Myocyte (in vitro differentiated cells): ENCODE data around the gene KRT35. TPM values are rescaled to one million over a fixed set of nuclear protein-coding genes. Genes with fewer than 3 reads are reported as not detected.

Experiments used
- DNase-seq: peaks from one replicate; pipeline ENCODE4 v3.0.0-alpha.2; 2012; ENCODE audit warnings: low read depth
- total RNA-seq: library from RNA; depleted of rRNA; stranded (reverse); fragments of >200 nt; gene quantifications from 2 replicates; pipeline ENCODE4 v1.2.3, GENCODE V29; 2014

The KRT35 gene
- total RNA-seq, 1 donor from 2014 or later, result not detected

- DNase-seq, result no peak
These were observed 9.3 kb upstream of the KRT35 start for GRCh38 chr17:41490000-41490990.

GRCh38 chr17:41489531-41489930 is 8.6 kb upstream of the KRT35 start, which contains the start of gene KRT36:
KRT36 (minus strand) TSS chr17:41489910; CDS start chr17:41489864, 46 bp downstream.
- no peak for DNase-seq

GRCh38 chr17:41486809-41487530 is 6.0 kb upstream of the KRT35 start:
- DNase-seq, result no peak

- no peak for DNase-seq
These were observed 5.4 kb upstream of the KRT35 start for GRCh38 chr17:41486316-41486715.

GRCh38 chr17:41484920-41485904 is 4.3 kb upstream of the KRT35 start:
- no peak for DNase-seq

GRCh38 chr17:41483991-41484826 is 3.3 kb upstream of the KRT35 start:
- no peak for DNase-seq

- no peak for DNase-seq
These were observed 2.6 kb upstream of the KRT35 start for GRCh38 chr17:41483531-41483930.

- no peak for DNase-seq
These were observed 370 bp downstream of the KRT35 start for GRCh38 chr17:41480581-41480980.

GRCh38 chr17:41480136-41480535 is 815 bp downstream of the KRT35 start:
- DNase-seq, result no peak

- no peak for DNase-seq
These were observed 2.7 kb downstream of the KRT35 start for GRCh38 chr17:41478237-41478636.

GRCh38 chr17:41476866-41477815 is 3.8 kb downstream of the KRT35 start:
- DNase-seq, result no peak

- no peak for DNase-seq
These were observed 5.5 kb downstream of the KRT35 start for GRCh38 chr17:41475421-41475820.

- DNase-seq, result no peak
These were observed 6.1 kb downstream of the KRT35 start for GRCh38 chr17:41474863-41475262.

- DNase-seq, result no peak
These were observed 12.6 kb downstream of the KRT35 start for GRCh38 chr17:41468346-41468745.

GRCh38 chr17:41467561-41467960 is 13.4 kb downstream of the KRT35 start:
- DNase-seq, result no peak

- no peak for DNase-seq
These were observed 14.0 kb downstream of the KRT35 start, which contains the start of gene KRT32 for GRCh38 chr17:41466988-41467387. KRT32 (minus strand) TSS chr17:41467386; CDS start chr17:41467325, 61 bp downstream.

GRCh38 chr17:41464682-41465081 is 16.3 kb downstream of the KRT35 start:
- peak; percentile 90 for DNase-seq

- no peak for DNase-seq
These were observed 16.8 kb downstream of the KRT35 start for GRCh38 chr17:41464173-41464572.

GRCh38 chr17:41463746-41464145 is 17.2 kb downstream of the KRT35 start:
- DNase-seq, result no peak
